Ureter (tissue), 1 donor: Measurements from ENCODE around the gene LINC00237. TPM values are rescaled to one million over a fixed set of nuclear protein-coding genes. Genes with fewer than 3 reads are reported as not detected.

Source experiments
- DNase-seq: peaks from one replicate; pipeline ENCODE4 v3.0.0-alpha.2; 2020; ENCODE audit warnings: low spot score
- total RNA-seq: library from RNA; stranded (reverse); gene quantifications from one replicate; pipeline ENCODE4 v1.2.4, GENCODE V29; 2023
- donor health status: DM: yes; HTN: yes; CAD: no.

LINC00237 gene
- total RNA-seq, 1 donor from 2014 or later, result not detected

DNA sequence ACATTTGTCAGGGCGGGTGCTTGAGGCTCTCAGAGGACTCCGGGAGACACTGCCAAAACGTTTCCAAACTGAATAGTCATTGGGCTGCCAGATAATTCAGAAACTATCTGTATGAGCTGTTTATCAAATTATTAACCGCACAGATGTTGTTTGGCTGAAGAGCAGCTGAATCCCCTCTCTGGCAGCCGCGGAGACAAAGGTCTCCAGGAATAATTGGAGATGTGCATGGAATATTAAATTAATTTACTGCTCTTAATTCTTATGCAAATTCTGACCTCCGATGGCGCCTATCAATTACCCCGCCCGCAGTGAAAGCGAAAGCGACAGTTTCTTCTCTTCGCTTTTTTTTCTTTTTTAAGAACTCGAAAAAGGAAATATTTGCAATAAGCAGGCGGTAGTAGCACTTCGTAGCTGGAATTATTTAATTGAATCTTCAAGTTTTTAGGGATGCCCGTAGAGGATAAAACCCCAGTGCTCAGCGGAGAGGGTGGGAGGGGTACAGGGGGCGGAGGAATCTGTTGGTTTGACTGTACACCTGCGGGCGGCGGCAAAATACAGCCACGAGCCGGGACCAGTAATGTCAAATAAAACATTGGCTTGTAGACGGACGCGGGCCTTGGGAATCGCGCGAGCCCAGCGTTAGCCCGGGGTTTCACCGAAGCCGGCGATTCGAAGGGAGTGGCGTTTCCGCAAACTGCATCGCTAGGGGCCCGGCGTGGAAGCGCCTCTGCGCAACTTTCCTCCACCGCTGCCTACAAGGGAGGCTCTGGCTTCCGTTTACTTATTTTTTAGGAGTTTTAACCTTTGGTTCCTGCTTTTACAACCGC lies 6.2 kb downstream of the LINC00237 start:
- DNase-seq, result no peak

DNA sequence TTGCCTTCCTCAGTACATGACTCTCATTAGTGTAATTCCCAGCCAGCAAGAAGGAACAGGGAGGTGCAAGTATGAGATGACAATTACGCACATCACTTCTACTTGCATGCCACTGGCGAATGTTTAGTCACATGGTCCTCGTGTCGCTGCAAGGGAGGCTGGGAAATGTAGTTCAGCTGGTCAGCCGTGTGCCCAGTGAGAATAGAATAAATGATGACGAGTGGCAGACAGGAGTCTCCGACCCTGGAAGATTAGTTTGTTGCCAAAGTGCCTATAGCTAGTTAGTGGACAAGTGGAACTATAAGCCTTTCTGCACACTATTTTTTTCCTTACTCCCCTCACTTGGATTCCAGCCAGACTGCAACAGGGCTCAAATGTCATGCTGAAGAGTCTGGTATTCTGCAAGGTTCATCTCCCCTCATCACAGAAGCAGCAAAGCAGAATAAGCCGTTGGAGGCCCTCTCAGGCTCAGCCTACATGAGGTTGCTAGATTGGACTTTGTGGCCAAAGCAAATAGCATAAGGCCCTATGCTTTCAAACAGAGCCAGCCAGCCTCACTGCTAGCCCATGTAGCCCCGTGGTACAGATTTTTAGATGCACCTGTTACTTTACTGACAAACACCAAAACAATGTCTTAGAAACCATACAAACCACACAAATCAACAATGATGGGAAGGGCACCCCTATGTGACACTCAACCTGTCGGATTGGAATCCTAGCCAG lies 9.7 kb downstream of the LINC00237 start:
- DNase-seq, result no peak

DNA sequence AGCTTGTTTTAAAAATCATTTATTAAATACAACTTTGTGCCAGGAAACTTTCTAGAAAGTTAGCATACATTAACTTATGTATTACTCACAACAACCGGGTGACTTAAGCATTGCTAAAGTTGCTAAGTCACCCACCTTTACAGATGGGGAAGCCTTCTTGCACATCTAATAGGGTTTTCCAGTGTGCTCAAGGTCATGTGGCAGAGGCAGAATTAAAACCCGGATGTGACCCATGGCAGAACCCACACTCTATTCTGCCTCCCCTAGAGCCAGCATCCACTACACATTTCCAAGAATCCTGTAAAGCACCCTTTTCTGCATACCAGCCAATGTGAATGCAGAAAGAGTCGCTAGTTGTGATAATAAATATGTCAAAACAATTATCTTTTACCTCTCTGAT lies 13.4 kb downstream of the LINC00237 start:
- DNase-seq, result no peak

DNA sequence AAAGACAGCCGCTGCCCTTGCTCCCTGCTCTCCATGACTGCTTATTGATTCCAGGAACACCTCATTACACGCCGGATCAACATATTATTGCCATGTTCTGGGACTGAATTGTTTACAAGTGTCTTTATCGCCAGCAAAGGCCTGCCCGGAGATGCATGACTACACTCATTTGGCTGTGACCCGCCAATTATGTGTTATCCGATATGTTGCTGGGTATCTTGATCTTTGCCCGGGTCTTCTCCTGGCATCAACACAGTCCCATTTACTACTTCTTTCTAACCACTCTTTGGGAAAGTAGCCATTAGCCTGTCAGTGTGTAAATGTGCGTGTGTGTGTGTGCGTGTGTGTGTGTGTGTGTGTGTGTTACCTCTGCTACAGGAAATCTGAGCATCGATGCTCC lies 15.4 kb downstream of the LINC00237 start:
- no peak for DNase-seq

DNA sequence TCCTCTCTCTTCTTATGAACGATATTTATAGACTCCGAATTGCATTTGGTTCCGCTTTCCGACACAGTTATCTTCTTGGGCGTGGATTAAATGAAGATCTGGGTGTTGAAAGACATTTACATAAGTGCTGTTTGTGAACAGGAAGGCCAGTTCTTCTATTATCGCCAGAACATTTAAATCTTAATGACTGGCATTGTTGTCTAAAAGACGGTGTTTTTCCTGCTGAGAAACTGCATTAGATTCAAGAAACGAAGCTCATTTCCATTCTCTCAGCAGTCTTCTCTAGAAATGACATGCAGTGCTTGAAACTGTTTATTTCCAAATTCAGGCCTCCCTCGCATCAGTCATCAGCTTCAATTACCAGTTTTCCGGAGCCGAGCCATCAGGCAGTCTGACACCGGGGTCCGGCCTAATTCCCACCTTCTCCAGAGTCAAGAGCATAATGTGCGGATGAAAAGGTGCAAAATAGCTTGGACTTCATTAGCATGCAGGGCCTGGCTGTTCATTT lies 16.0 kb downstream of the LINC00237 start:
- DNase-seq, result no peak

DNA sequence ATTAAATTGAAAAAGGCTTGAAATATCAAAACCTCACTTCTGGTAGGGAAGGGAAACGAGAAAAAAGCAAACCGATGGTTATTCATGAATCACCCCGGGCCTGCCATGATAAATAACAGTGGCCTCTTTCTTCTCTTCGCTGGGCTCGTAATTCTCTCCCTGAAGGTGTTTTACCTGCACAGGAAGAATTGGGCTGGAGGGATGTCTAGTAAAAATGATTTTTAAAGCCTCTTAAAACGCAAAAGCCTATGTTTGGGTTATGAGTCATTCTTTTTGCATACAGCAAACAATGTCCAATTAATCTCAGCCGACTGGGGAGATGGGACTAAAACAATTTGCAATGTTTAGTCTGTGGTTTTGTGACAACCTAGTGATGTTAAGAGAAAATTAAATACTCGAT lies 16.8 kb downstream of the LINC00237 start:
- DNase-seq, result no peak

DNA sequence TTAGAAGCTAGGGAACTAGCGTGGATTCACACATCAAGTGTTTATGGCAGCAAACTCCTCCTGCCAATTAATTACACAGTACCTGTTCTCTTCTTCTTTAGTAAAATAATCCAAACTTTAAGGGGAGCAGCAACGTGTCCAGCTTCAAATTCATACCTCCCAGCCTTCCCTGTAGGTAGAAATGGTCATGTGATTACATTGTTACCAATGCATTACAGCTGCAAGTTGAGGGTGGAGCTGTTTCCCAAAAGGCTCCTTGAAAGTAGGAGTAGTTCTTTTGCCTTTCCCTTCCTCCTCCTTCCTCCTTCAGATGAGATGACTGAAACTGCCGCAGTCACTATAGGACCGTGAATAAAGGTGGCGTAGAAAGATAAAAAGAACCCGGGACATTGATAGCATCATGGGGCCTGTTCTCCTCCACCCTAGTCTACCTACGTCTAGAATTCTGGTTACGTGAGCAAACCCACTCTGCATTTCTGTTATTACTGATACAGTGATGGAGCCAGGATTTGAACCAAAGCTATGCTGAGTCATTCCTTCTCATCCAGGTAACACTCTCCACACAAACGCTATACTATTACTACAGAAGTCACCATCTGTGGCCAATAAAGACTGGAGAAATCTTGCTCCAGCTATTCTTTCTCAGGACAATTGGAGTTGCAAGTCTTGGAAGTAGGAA lies 18.2 kb downstream of the LINC00237 start:
- no peak for DNase-seq

DNA sequence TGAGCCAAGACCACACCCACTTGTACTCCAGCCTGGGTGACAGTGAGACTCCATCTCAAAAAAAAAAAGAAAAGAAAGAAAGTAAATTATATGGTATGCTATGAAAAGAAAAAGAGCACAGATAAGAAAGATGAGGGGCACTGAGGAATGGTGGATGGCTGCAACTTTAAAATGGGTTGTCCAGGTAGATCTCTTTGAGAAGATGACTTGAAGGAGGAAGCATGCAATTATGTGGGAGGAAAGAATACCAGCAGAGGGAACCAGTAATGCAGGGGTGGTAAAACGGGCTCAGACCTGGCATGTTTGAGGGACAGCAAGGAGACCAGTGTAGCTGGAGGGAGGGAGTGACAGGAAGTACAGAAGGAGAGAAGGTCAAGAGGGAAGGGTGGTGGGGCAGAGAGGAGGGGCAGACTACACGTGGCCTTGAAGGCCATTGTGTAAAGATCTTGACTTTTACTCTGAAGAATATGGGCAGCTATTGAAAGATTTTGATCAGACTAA lies 22.3 kb downstream of the LINC00237 start:
- DNase-seq, result no peak

DNA sequence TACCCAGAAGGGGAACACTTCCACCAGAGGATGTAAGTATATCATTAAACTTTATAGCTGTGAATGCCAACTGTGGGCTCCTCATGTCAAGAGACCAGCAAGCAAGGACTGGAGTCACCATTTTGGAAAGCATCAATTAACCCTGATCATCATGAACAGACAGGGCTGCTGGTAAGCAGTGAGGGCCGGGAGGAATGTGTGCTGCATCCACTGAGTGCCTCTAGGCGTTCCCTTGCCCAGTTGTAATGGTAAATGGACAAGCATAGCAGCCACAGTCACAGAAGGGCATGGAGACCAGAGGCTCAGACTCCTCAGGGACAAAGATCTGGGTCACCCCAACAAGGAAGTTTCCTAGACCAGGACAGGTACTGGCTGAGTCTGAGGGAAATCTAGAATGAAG lies 23.6 kb downstream of the LINC00237 start:
- DNase-seq, result no peak

DNA sequence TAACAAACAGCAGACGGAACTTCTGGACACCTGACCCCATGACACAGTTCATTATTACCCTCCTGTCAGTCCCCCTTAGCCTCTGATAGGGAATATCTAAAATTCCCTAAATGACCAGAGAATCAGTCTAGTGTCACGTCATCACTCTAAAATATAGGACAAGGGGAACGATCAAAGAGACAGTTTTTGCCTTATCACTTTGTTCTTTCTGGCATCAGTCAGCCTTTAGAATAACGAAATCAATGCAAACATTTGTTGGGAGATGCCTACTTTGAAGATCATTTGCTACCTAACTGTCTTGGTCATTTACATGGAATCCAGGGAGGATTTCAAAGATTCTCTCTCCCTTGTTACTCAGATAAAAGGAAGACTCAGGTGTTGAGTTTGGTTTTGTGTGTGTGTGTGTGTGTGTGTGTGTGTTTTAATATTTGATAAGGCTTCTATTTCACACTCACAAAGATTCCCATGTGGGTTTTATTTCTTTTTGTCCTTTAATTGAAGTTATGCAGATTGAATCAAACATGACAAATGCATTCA lies 28.3 kb downstream of the LINC00237 start:
- no peak for DNase-seq

DNA sequence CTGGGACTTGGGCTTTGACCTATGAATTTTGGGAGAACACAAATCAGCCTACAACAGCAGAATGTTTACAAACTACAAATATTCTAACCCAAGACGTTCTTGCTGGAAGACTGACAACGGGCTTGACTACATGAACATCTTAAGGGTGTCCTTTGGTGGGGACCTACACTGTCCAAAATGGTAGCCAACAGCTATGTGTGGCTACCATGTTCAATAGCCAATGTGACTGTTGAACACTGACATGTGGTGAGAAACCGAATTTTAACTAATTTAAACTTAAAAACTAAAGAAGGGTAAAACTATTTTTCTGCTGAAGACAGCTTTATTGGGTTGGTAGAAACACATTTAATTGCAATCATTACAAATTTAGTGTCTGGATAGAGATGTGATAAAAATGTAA lies 30.1 kb downstream of the LINC00237 start:
- DNase-seq, result no peak

DNA sequence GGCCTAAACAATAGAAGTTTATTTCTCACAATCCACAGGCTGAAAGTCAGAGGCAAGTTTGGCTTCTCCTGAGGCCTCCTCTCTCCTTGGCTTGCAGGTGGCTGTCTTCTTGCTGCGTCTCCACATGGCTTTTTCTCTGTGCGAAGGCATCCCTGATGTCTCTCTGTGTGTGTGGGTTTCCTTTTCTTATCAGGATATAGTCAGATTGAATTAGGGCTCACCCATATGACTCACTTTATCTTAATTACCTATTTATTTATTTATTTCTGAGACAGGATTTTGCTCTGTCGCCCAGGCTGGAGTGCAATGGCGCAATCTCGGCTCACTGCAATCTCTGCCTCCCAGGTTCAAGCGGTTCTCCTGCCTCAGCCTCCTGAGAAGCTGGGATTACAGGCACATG lies 30.7 kb downstream of the LINC00237 start:
- DNase-seq, result no peak

DNA sequence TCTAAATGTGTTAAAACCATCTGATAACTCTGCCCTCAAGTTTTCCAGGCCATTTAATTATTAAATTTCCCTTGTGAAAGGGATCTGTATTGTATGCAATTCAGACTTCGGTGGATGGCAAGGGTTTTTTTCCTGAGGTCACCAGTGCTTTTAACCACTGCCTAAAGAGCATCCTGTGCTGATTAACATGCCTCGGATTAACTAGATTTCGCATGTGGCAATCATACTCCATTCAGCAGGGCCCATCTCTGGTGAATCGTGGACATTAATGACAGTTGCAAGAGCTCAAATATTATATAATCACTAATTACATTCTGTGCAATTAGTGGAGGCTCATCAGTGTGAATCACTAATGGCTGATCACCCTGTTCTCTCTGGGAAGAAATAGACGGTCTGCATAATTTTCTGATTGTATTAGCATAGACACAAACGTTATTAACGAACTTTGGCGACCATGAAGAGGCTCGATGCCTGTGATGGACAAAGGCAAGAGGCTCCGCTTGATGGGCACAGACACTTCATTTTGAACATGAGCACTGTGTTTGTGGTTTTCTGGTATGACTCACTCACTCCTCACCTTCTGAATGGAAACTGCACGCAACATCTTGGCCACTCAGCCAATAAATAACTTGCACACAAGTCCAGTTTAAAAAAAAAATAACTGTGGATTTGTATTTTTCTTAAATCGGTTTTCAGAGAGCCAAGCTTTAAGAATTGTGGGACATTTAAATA lies 31.4 kb downstream of the LINC00237 start:
- no peak for DNase-seq

DNA sequence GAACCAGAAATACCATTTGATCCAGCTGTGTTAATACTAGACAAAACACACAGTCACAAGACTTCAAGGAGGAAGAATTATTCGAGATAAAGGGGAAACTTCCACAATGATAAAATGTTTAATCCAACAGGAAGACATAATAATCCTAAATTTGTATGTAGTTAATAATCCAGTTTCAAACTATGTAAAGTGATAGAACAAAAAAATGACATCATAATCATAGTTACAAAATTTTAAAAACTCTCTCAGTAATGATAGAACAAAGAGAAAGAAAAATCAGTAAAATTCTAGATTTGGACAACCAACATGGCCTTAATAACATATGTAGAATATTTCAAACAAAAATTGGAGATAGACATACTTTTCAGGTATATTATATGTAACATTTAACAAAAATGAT lies 38.9 kb downstream of the LINC00237 start:
- DNase-seq, result no peak

DNA sequence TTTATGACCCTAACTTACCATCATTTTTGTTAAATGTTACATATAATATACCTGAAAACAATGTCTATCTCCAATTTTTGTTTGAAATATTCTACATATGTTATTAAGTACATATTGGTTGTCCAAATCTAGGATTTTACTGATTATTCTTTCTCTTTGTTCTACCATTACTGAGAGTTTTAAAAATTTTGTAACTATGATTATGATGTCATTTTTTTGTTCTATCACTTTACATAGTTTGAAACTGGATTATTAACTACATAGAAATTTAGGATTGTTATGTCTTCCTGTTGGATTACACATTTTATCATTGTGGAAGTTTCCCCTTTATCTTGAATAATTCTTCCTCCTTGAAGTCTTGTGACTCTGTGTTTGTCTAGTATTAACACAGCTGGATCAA lies 41.2 kb downstream of the LINC00237 start:
- no peak for DNase-seq

DNA sequence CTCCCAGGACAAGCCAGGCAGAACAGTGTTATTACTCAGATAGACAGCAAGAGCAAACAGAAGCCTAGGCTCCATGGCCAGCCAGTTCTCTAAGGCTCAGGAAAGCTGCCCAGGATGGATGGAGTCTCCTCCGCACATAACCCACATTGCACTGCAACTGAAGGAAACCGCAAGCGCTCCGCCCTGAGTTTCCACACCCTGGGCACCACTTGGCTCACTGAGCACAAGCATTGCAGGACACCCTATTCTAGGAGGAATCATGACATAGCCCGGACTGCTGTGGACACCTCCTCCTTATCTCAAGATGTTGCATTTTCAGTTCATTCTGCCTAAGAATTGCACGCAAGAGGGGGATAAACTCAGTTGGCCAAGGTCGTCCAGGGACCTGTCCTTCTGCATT lies 42.9 kb downstream of the LINC00237 start:
- DNase-seq, result no peak

DNA sequence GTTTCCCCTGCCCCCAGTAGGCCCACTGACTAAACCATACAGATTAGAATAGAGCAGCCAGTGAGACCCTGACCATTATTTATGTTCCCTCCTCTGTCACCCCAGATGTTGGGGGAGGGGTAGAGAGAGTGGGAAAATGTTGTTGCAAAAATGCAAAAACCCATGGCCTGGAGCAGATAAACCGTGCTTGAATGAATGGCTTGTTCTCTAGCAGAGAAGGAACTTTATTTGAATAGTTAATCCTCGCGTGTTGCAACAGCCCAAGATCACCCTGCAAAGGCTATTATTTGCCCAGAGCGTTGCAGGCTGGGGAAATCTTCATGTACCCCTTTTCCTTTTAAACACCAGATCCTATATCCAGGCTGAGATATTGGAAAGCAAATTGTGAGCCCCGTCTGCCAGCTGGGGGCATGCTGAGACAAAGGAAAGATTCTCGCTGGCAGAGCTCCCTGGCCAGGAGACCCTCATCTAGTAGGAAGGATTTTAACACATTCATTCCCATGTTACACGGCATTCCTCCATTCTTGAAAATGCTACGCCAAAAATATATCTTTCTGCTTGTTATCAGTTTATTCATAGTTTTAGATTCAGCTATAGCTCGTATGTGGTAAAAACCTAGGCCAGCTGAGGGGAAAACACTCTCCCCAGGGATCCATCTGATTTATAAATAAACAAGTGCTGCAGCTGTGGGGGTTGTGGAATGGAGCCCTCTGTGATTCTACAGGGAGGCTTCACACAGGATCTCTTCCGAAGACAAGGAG lies 53.0 kb downstream of the LINC00237 start:
- no peak for DNase-seq

DNA sequence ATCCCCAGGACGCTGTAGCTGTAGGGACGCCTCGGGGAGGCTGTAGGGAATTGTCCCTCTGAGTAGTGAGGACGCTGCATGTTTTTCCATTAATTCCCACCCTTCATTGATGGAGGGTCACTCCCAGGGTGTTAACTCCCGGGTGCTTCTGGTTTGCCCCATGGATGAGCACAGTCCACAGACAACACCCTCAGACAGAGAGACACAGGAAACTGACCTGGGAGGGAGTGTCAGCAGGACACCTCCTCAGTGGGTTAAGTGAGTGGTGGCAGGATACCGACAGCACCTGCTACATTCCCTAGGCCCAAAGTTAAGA lies 53.5 kb downstream of the LINC00237 start:
- no peak for DNase-seq

DNA sequence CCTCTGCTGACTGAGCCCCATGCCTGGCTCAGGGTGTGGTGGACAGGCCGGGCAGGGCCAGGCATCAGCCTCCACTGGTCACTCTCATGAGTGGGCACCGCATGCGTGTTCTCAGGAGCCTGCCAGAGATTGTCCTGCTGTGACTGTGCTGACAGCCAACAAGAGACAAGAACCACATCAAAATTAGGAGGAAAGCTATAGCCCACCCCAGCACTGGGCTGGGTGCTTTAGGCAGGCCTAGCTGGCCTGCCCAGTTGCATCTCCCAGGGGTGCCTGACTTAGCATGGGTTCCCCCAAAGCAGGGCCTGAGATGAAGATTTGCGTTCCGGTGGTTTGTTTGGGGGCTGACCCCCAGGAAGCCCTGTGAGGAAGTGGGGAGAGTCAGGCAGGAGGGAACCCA lies 53.9 kb downstream of the LINC00237 start:
- no peak for DNase-seq

DNA sequence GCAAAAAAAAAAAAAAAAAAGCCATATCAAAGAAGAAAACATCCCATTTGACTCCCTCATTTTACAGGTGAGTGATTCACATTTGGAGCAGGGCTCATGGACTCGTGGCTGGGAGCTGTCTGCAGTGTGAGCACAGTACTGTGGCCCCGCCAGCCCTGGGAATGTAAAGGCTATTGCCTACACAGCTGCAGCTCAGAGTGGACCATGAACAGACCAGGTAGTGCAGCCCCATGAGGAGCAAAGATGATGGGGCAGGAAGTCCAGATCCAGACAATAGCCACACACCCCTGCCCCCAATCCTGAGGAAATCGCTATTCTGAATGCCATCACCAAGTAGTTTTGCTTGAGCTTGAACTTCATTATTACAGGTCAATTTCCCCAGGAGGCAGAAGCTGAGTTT lies 55.4 kb downstream of the LINC00237 start:
- DNase-seq, result no peak

DNA sequence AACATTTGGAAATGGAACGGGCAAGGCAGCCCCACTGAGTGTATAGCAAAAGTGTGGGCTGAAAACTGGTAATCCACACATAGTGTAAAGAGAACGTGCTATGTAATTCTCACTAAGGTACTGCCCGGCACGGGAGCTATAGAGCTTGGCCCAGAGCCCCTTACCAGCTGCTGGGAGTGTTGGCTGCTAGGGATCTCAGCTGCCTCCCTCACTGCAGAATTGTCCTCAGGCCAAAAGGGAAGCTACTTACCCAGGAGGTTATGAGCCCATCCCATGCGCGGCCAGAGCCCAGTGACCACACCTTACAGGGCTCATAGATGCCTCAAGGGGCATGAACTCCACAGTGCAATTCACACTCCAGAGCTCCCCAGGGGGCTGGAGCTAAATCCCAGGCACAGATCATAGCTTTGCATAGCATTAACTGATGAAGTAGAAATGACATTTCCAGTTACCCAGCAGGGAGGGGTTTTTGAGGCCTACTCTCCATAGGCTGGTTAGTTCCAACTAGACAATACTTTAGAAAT lies 56.8 kb downstream of the LINC00237 start:
- no peak for DNase-seq
